Measurements from ENCODE around the gene LYPD8. TPM values are rescaled to one million over a fixed set of nuclear protein-coding genes. Genes with fewer than 3 reads are reported as not detected.

Gene LYPD8
- polyA plus RNA-seq, 3 donors from 2014 or later, result not detected

DNA sequence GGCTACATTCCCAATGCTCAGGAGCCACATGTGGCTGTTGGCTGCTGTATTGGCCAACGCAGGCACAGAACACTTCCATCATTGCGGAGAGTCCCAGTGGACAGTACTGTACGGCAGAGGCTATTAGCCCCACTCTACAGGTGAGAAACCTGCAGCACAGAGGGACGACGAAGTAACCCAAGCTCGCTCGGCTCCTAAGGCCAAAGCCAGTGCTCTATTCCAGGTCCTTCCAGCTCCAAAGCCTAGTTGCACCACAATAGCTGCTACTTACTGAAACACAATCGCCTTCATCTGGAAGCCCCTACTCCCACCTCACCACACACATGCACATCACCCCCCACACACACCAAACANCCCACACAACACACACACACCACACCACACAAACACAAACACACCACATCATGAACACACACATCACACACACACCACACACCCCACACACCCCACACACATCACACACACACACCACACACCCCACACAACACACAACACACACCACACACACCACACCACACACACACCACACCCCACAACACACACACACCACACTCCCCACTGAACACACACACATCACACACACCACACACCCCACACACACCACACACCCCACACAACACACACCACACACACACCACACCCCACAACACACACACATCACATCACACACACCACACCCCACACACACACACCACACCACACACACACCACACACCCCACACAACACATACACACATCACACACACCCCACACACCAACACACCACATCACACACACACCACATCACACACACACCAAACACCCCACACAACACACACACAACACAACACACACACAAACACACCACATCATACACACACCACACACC, 3.2 kb downstream of the LYPD8 start:
- Mint-ChIP-seq H3K4me3 (no peak overlapping the region), H3K27me3 (ENCODE audit: low read depth in 3 of 3) (peaks cover 0 to 5% (median 0%) of the 10 kb centered on the region in 3 donors), H3K4me1 (peaks cover 3 to 10% of the 10 kb centered on the region in 2 donors), H3K36me3 (no peaks in the 10 kb centered on the region), H3K9me3 (no peaks in the 10 kb centered on the region), H3K27ac (peak overlapping the region in 2 of 6 donors; percentile 0 to 23)
- DNase-seq, result no peak

DNA sequence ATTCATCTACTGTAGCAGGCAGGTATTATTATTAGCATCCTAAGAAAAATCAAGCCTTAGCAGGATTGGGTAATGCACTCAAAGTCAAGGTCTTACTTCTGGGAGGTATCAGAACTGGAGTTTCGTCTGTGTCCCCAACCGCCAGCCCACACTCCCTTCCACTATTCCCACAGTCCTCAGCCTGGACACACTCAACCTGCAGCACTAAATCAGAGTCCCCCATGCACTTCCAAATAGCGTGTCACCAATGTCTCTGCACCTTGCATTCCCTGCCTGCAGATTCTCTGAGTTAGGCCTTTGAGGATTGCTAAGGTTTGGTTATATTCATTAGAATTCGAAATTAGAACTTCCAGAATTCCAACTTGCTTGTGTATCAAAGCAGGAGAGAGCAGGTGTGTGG, 3.9 kb downstream of the LYPD8 start:
- Mint-ChIP-seq H3K27me3 (ENCODE audit: low read depth in 3 of 3) (peaks cover 0 to 5% (median 0%) of the 10 kb centered on the region in 3 donors), H3K36me3 (no peaks in the 10 kb centered on the region), H3K27ac (peak overlapping the region in 5 of 6 donors; percentile 0 to 44 (median 23)), H3K9me3 (no peaks in the 10 kb centered on the region), H3K4me1 (peaks cover 3 to 10% of the 10 kb centered on the region in 2 donors), H3K4me3 (no peak overlapping the region)
- no peak for DNase-seq

DNA sequence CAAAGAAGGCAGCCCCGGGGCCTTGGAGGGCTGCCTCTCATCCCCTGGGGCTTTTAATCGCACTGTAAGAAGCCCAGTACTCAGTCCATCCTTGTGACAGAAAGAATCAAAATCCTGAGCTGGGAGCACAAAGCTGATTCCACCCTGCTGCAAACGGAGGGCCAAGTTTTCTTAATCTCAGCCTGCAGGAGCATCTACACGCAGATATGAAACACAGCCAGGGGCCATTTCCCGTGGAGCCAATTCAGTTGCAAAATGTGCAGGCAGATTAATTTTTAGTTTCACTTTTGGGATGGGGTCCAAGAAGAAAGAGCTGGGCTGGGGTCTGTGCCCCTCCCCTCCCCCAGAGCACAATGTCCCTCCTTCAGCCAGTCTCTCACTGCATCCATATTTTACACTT, 4.4 kb downstream of the LYPD8 start:
- Mint-ChIP-seq H3K27me3 (ENCODE audit: low read depth in 3 of 3) (peaks cover 0 to 5% (median 0%) of the 10 kb centered on the region in 3 donors), H3K27ac (peak overlapping the region in 4 of 6 donors; percentile 23 to 44 (median 29)), H3K9me3 (no peaks in the 10 kb centered on the region), H3K36me3 (no peaks in the 10 kb centered on the region), H3K4me1 (peaks cover 3 to 10% of the 10 kb centered on the region in 2 donors), H3K4me3 (no peak overlapping the region)
- DNase-seq, result no peak

DNA sequence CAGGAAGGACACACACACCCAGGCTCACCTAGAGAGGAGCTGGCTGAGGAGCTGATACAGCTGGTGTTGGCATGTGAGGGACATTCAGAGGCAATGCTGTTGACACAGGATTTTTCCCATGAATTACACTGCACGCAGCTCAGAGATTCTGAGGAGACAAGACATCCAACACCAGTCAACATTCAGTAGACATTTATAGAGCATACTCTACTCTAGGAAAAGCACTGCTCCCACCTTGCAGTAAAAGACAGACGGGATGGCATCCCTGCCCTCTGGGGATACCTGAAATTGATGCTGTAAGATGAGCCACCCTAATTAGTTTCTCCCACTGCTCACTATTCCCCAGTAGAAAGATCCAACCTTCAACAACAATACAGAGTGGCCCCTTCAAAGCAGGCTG, 5.1 kb downstream of the LYPD8 start:
- Mint-ChIP-seq H3K4me1 (peaks cover 3 to 10% of the 10 kb centered on the region in 2 donors), H3K27ac (peak overlapping the region in 2 of 6 donors; percentile 43 to 56), H3K4me3 (no peak overlapping the region), H3K27me3 (ENCODE audit: low read depth in 3 of 3) (peaks cover 0 to 5% (median 0%) of the 10 kb centered on the region in 3 donors), H3K9me3 (no peaks in the 10 kb centered on the region), H3K36me3 (no peaks in the 10 kb centered on the region)
- no peak for DNase-seq

DNA sequence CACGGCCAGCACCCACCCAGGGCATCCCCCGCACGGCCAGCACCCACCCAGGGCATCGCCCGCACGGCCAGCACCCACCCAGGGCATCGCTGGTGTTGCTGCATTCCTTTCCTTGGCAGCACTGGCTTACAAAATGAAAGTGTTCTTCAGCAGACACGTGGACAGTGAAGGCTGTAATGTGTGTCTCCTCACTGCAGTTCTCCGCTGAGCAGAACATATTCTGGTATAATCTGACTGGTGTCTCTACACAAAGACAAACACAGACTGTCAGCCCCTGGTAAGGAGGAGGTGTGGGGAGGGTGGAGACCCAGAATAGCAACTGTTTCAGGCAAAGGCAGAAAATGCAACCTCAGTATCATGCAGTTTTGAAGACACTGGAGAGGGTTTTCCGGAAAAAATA, 7.3 kb downstream of the LYPD8 start:
- DNase-seq, result no peak
- Mint-ChIP-seq H3K9me3 (no peaks in the 10 kb centered on the region), H3K27ac (no peak overlapping the region), H3K4me1 (peaks cover 3 to 10% of the 10 kb centered on the region in 2 donors), H3K36me3 (no peaks in the 10 kb centered on the region), H3K4me3 (no peak overlapping the region), H3K27me3 (ENCODE audit: low read depth in 3 of 3) (peaks cover 0 to 3% (median 0%) of the 10 kb centered on the region in 3 donors)

DNA sequence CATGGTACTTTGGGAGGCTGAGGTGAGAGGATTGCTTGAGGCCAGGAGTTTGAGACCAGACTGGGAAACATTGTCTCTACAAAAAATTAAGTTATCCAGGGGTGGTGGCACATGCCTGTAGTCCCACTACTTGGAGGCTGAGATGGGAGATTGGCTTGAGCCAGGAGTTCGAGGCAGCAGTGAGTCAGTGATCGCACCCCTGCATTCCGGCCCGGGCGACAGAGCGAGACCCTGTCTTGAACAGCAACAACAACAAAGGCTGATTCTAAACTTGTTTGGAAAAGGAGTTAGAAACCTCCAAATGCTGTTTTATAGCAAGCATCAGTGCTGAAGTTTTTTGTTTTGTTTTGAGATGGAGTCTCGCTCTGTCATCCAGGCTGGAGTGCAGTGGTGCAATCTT, 14.7 kb downstream of the LYPD8 start:
- no peaks in the 10 kb centered on the region for H3K36me3 Mint-ChIP-seq
- H3K9me3 Mint-ChIP-seq, result no peaks in the 10 kb centered on the region
- no peaks in the 10 kb centered on the region for H3K4me1 Mint-ChIP-seq
- DNase-seq, result no peak
- peaks cover 2 to 12% (median 3%) of the 10 kb centered on the region in 3 donors for H3K27me3 Mint-ChIP-seq (ENCODE audit: low read depth in 3 of 3)
- no peak overlapping the region for H3K27ac Mint-ChIP-seq
- H3K4me3 Mint-ChIP-seq, result no peak overlapping the region

DNA sequence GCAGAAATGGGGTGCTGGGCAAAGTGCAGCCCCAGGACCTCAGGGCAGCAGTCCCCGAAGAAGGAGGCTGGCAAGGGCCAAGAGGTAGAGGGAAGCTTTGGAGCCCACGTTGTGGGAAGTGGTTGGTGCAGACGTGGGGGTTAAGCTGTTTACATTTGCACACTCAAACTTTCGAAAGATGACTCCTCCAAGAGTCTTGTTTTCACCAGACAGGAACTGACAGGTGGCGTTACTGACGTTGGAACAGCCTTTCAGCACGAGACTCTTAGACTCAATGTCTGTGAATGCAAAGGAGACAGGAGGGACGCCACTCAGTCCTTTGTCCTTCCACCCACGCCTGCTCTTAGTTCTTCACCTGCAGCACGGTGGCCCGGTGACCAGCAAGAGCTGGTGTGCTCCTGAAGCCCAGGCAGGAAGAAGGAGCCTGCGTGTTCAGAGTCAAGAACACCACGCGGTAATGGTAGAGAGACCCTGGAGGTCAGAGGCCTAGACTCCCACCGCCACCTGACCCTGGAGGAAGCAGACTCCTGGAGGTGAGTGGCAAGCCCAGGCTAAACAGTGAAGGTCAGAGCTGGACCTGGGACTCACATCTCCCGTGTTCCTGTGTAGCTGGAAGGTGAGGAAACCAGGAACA, 15.9 kb downstream of the LYPD8 start:
- peaks cover 2 to 12% (median 3%) of the 10 kb centered on the region in 3 donors for H3K27me3 Mint-ChIP-seq (ENCODE audit: low read depth in 3 of 3)
- H3K9me3 Mint-ChIP-seq, result no peaks in the 10 kb centered on the region
- no peaks in the 10 kb centered on the region for H3K4me1 Mint-ChIP-seq
- DNase-seq, result no peak
- H3K4me3 Mint-ChIP-seq, result no peak overlapping the region
- H3K36me3 Mint-ChIP-seq, result peaks cover 0 to 3% (median 0%) of the 10 kb centered on the region in 3 donors
- no peak overlapping the region for H3K27ac Mint-ChIP-seq

DNA sequence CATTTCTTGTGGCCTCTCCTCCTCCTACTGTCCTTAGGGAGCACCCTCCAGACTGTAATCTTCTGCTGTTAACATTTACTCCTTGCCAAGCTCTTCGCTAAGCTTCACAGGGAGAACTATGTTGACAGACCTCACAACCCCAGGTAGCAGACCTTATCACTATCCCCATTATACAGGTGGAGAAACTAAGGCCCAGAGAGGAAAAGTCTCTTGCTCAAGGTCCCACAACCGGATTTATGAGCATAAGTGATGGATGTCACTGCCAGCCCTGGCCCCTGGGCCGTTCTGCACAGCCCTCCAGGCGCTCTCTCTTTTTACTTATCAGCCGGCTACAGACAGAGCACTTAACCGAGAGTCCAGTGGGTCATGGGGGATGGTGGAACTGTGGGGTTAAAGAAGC, 18.1 kb downstream of the LYPD8 start:
- DNase-seq, result no peak
- Mint-ChIP-seq H3K27me3 (ENCODE audit: low read depth in 3 of 3) (peaks cover 2 to 12% (median 4%) of the 10 kb centered on the region in 3 donors), H3K4me1 (no peaks in the 10 kb centered on the region), H3K4me3 (no peak overlapping the region), H3K27ac (no peak overlapping the region), H3K9me3 (no peaks in the 10 kb centered on the region), H3K36me3 (peaks cover 0 to 3% (median 0%) of the 10 kb centered on the region in 3 donors)

DNA sequence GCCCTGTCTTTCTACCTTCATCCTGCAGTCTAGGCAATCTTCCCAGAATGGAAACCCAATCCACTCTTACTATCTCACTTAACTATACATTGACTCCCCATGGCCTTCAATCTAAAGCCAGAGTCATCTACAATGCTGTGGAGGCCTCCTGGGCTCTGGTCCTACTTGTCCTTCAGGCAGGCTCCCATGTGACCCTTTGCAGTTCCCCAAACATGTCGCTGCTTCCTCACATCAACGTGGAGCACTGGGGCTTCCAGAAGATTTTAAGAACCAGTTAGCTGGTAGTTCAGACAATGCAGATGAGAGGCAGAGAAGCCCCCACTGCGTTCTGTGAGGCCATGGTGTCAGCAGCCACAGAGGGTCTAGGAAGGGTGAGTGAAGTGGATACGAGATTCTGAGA, 18.6 kb downstream of the LYPD8 start:
- H3K27ac Mint-ChIP-seq, result no peak overlapping the region
- no peak overlapping the region for H3K4me3 Mint-ChIP-seq
- H3K27me3 Mint-ChIP-seq (ENCODE audit: low read depth in 3 of 3), result peaks cover 3 to 12% (median 4%) of the 10 kb centered on the region in 3 donors
- peaks cover 0 to 3% (median 0%) of the 10 kb centered on the region in 3 donors for H3K36me3 Mint-ChIP-seq
- no peaks in the 10 kb centered on the region for H3K9me3 Mint-ChIP-seq
- no peaks in the 10 kb centered on the region for H3K4me1 Mint-ChIP-seq
- DNase-seq, result no peak

DNA sequence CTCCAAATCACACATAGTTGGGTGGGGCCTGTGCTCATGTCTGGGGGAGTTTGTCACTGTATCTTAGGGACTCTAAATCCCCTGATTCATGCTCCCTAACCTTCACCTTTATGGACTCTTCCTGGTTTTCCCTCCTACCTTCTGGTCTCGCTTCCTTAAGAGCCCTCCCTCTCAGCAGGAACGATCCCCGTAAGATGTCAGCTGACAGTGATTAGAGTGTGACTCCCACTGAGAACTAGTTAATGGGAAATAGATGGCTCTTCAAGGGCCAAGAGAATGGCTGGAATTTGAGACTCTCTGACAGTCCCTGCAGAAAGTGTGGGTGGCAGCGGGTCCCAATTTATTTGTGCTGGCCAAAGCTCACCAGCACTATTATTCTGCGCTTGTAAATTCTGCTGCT, 22.0 kb downstream of the LYPD8 start:
- peaks cover 1 to 9% (median 3%) of the 10 kb centered on the region in 3 donors for H3K27me3 Mint-ChIP-seq (ENCODE audit: low read depth in 3 of 3)

DNA sequence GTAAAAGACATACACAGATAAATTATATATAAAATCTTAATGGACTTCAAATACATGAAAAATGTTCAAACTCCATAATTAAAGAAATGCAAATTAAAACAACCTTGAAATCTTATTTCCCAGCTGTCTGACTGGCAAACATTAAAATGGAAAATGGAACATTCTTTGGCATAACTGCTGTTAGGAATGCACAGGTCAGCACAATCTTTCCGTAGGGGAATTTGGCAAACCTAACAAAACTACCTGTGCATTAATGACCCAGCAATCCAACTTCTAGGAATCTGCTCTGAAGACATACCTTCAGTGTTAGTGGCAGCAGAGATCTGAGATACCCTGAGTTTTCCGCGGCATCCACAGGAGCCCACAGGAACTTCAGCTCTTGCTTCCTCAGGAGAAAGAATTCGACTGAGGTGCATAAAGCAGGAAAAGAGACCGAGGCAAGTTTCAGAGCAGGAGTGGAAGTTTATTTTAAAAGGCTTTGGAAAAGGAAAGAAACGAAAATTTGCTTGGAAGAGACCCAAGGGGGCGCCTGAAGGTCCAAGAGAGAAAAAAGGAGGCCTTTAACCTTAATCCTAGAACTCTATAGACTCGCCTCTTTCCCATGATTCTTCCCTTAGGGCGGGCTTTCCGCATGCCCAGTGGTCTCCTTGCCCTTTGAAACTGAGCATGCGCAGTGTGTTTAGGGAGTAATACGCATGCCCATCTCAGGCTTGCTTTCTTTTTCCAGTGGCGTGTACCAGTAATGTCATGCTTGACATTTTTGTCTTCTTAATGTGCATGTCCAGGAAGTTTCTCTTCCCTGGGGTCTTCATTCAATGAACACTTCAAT, 24.8 kb downstream of the LYPD8 start:
- no peak overlapping the region for H3K27ac Mint-ChIP-seq
- H3K4me1 Mint-ChIP-seq, result no peaks in the 10 kb centered on the region
- H3K27me3 Mint-ChIP-seq (ENCODE audit: low read depth in 3 of 3), result peaks cover 0 to 1% (median 1%) of the 10 kb centered on the region in 3 donors
- DNase-seq, result no peak
- H3K36me3 Mint-ChIP-seq, result peaks cover 0 to 3% (median 0%) of the 10 kb centered on the region in 3 donors
- H3K4me3 Mint-ChIP-seq, result no peak overlapping the region
- peaks cover 0 to 2% (median 0%) of the 10 kb centered on the region in 6 donors for H3K9me3 Mint-ChIP-seq

More for the DNA sequence above, 22.0 kb downstream of the LYPD8 start:
- DNase-seq, result no peak
- Mint-ChIP-seq H3K36me3 (peaks cover 0 to 3% (median 0%) of the 10 kb centered on the region in 3 donors), H3K4me3 (no peak overlapping the region), H3K27ac (no peak overlapping the region), H3K9me3 (peaks cover 0 to 2% (median 0%) of the 10 kb centered on the region in 6 donors), H3K4me1 (no peaks in the 10 kb centered on the region)

DNA sequence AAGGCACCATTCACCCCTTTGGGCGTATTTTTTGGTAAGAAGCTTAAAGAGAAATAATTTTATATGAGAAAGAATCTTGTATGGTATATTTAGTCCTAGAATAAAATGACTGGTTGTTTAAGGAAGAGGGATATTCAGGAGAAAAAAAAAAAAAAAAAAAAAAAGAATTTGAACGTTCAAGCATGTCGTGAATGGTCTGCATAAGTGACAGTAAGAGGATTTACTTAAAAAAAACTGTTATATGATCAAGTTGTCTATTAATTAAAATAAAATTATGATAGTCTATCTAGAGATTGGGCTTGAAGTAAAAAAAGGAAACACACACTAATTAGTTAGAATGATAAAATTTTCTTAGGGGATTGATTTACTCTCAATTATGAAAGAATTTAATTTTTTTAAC, 41.3 kb downstream of the LYPD8 start:
- no peak for DNase-seq
- Mint-ChIP-seq H3K4me1 (no peaks in the 10 kb centered on the region), H3K36me3 (no peaks in the 10 kb centered on the region), H3K27ac (no peak overlapping the region), H3K9me3 (peaks cover 0 to 9% (median 8%) of the 10 kb centered on the region in 6 donors), H3K4me3 (no peak overlapping the region), H3K27me3 (ENCODE audit: low read depth in 3 of 3) (peaks cover 0 to 12% (median 6%) of the 10 kb centered on the region in 3 donors)

DNA sequence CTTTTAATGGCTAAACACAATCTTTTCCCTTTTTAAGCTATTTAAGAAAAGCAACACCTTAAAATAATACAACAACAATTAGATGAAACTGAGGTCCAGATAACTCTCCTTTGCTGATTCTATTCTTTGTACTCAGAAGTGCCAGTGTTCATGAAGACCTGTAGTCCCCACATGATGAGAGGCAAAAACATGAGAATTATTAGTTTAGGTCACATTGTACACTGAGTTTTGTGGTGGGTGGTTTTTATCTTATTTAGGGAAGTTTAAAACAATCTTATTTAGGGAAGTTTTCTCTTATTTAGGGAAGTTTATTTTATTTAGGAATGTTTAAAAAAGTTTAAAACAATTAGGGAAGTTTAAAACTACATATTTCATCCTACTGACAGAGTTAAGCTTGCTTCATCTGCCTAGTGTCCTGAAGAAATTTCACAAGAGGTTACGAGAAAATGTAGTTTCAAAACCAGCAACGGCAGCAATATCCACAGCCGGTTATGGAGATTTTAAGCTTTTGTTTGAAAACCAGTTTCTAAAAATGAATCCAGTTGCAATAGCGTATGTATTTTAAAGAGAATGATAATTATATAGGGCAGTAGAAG, 45.2 kb downstream of the LYPD8 start:
- H3K36me3 Mint-ChIP-seq, result no peaks in the 10 kb centered on the region
- no peak overlapping the region for H3K4me3 Mint-ChIP-seq
- DNase-seq, result no peak
- peaks cover 0 to 12% (median 6%) of the 10 kb centered on the region in 6 donors for H3K9me3 Mint-ChIP-seq
- peaks cover 0 to 12% (median 9%) of the 10 kb centered on the region in 3 donors for H3K27me3 Mint-ChIP-seq (ENCODE audit: low read depth in 3 of 3)
- H3K4me1 Mint-ChIP-seq, result no peaks in the 10 kb centered on the region
- no peak overlapping the region for H3K27ac Mint-ChIP-seq
